ENCODE results near the gene DNLZ. TPM values are rescaled to one million over a fixed set of nuclear protein-coding genes. Genes with fewer than 3 reads are reported as not detected.

The DNLZ gene
- polyA plus RNA-seq, 3 donors: 10.8 to 19.0 (median 15.6) TPM

- H3K27ac ChIP-seq (ENCODE audit: low read depth, low read length): no peak overlapping the region
- 70 to 75% (median 75%) methylated on average over 21 of the region's 21 CpGs for WGBS, 3 donors
Measured at GRCh38 chr9:136318111-136318775, 45.3 kb downstream of the DNLZ start.

DNA sequence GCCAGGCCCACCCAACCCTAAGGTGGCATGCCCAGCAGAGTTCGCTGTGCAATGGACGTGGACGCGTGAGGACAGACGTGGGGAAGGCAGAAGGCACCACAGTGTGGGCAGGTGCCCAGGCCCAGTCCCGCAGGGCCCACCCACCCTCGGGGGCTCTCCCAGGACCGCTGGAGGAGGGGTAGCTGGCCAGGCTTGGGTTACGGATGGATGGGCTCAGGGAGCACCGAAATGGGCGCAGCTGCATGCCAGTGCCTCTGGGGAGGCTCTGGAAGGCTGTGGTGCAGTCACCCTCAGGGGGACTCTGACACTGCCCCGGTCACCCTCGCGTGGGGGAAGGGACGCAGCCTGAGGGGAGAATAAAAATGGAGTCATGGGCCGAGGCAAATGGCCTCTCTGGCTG, 45.8 kb downstream of the DNLZ start:
- WGBS, 3 donors: 85 to 91% (median 89%) methylated on average over 16 of the region's 16 CpGs
- no peak overlapping the region for H3K27ac ChIP-seq (ENCODE audit: low read depth, low read length)

DNA sequence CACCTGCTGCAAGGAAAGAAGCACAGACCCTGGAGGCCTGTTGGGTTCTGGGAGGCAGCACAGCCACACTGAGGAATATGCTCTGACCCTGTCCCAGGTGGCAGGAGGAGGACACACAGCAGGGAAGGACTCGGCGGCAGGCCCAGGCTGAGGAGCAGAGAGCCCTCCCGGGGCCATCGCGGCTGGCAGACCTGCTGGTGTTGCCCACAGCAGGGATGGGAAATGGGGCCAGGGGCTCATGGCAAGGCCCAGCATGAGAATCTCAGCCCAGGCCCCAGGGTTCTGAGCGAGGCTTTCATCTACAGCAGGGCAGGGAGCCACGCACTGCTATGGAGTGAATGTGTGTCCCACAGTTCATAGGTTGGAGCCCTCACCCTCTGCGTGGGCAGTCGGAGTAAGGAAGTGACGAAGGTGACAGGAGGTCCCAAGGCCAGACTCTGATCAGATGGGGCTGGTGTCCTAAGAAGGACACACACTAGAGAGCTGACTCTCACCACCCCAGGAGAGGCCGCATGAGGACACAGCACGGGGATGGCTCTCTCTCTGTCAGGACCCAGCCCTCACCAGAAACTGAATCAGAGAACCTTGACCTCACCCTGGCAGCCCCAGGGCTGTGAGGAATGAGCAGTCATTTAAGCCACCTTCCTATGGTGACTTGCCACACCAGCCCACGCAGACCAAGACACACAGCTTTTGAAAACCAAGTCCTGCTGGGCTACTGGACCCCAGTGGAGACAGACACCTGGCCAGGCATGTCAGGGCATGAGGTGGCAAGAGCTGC, 46.5 kb downstream of the DNLZ start:
- no peak overlapping the region for H3K27ac ChIP-seq (ENCODE audit: low read depth, low read length)
- WGBS, 3 donors: 84 to 92% (median 88%) methylated on average over 13 of the region's 13 CpGs

DNA sequence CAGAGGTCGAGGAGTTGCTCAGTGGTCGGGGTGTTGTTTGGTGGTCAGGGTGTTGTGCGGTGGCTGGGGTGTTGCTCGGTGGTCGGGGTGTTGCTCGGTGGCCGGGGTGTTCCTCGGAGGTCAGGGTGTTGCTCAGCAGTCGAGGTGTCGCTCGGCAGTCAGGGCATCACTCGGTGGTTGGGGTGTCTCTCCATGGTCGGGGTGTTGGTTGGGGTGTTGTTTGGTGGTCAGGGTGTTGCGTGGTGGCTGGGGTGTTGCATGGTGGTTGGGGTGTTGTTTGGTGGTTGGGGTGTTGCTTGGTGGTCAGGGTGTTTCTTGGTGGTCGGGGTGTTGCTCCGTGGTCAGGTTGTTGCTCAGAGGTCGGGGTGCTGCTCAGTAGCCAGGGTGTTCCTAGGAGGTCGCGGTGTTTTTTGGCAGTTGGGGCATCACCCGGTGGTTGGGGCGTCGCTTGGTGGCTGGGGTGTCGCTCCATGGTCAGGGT, 47.2 kb downstream of the DNLZ start:
- WGBS, 3 donors: 89 to 97% (median 94%) methylated on average over 22 to 23 of the region's 23 CpGs
- no peak overlapping the region for H3K27ac ChIP-seq (ENCODE audit: low read depth, low read length)

- 83 to 87% (median 86%) methylated on average over 4 of the region's 4 CpGs for WGBS, 3 donors
Measured at GRCh38 chr9:136314944-136315343, 48.6 kb downstream of the DNLZ start.

GRCh38 chr9:136314056-136314416, 49.5 kb downstream of the DNLZ start:
- no peak overlapping the region for H3K27ac ChIP-seq (ENCODE audit: low read depth, low read length)
- WGBS, 3 donors: 79 to 86% (median 85%) methylated on average over 3 of the region's 3 CpGs

More at GRCh38 chr9:136314944-136315343, 48.6 kb downstream of the DNLZ start:
- H3K27ac ChIP-seq (ENCODE audit: low read depth, low read length): no peak overlapping the region

GRCh38 chr9:136313111-136314055, 50.2 kb downstream of the DNLZ start:
- WGBS, 3 donors: 82 to 90% (median 84%) methylated on average over 18 of the region's 18 CpGs
- H3K27ac ChIP-seq (ENCODE audit: low read depth, low read length): no peak overlapping the region

DNA sequence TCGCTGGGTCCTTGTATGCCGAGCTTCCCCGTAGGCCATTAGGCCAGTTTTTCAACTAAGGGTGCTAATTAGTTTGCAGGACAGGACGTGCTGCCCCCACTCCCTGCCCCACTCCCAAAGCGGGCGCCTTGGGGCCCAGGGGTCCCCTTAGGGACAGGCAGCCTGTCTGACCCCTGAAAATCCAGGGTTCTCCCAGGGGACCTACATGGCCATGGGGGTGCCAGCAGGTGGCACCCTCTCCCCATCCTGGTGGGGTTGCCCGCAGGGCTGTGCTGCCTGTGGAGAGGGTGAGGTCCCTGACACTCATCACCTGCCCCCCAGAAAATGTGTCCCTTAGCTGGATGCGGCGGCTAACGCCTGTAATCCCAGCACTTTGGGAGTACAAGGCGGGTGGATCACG, 51.1 kb downstream of the DNLZ start:
- 57 to 68% (median 62%) methylated on average over 12 of the region's 12 CpGs for WGBS, 3 donors
- H3K27ac ChIP-seq (ENCODE audit: low read depth, low read length): no peak overlapping the region

DNA sequence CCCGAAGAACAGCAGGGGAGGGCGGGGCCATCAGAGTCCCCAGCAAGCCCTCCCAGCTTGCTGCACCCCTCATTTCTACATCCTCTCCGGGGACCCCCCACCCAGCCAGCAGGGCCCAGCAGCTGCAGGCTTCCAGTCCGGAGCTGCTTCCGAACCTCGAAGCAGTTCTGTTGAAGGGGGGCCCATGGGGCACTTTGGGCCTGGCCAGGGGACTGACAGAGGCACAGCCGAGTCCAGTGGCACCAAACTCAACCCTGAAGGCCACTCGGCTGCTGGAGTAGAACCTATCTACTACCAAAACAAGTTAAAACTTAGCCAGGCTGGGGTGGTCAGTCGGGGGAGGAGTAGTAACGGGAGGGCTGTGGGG, 51.6 kb downstream of the DNLZ start:
- WGBS, 3 donors: 54 to 63% (median 57%) methylated on average over 9 to 10 of the region's 10 CpGs
- no peak overlapping the region for H3K27ac ChIP-seq (ENCODE audit: low read depth, low read length)

DNA sequence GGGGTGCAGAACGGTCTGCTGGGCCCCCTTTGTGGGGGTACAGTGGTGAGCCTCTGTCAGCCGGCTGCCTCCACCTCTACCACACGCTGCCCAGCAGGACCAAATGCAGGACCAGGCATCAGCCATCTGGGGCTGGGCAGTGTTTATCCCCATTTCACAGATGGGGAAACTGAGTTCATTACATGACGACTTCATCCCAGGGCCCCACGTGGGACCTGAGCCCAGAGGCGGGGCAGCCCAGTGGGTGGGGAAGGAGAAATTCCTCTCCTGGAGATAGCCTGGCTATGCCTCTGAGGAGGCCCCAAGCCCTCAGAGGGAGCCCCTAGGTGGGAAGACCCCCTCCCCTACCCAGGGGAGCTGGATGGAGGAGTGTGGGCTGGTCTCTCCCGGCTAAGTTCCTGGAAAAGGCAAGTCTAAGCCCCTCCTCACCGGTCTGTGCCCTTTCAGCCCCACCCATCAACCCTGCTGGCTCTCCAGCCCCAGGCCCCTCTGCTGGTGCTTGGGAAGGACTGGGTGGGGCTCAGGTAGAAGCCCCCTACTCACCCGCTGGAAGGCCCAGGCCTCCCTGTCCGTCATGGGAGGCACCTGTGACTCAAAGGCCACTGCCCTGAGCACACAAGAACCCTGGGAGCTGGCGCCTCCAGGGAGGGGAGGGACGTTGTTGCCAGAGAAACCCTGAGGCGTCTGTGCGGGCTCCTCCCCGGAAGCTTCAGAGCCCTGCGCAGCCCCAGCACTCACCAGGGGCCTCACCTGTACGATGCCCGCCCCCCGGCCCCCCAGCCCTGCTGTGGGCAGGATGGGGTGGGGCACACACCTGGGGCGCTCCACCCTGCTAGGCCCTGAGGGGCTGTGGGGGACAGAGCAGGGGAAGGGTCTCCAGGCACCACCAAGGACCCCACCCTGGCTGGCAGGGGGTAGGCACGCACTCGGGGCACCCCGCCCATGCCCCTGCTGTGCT, 52.2 kb downstream of the DNLZ start:
- H3K27ac ChIP-seq (ENCODE audit: low read depth, low read length): no peak overlapping the region
- 45 to 52% (median 47%) methylated on average over 19 to 23 of the region's 23 CpGs for WGBS, 3 donors

- no peak overlapping the region for H3K27ac ChIP-seq (ENCODE audit: low read depth, low read length)
- WGBS, 3 donors: 50 to 64% (median 55%) methylated on average over 25 to 28 of the region's 28 CpGs
Measured at GRCh38 chr9:136310273-136311030, 53.1 kb downstream of the DNLZ start.

GRCh38 chr9:136309806-136310220, 53.7 kb downstream of the DNLZ start:
- no peak overlapping the region for H3K27ac ChIP-seq (ENCODE audit: low read depth, low read length)
- 85 to 92% (median 92%) methylated on average over 5 of the region's 5 CpGs for WGBS, 3 donors

Other genes starting within 250 kb of the DNLZ start
- 10 to 100 TPM; 14.9 to 25.9 (median 20.4) TPM for gene TMEM250, start 244.9 kb downstream of the DNLZ start, polyA plus RNA-seq
- under 1 TPM in 1 of 3 donors, not detected in 2; 0.02 TPM for gene LHX3, start 158.6 kb downstream of the DNLZ start, polyA plus RNA-seq
- 1 to 10 TPM; 4.5 to 7.3 (median 6.8) TPM for gene QSOX2, start 117.9 kb downstream of the DNLZ start, polyA plus RNA-seq
- under 1 TPM in 2 of 3 donors, not detected in 1; 0.03 to 0.18 TPM for gene CCDC187, start 59.6 kb downstream of the DNLZ start, polyA plus RNA-seq
- gene GPSM1, start 36.2 kb downstream of the DNLZ start, polyA plus RNA-seq: 10 to 100 TPM in 2 of 3 donors, 1 to 10 TPM in 1; 5.8 to 14.9 (median 11.0) TPM
- gene CARD9, start 9.9 kb upstream of the DNLZ start, polyA plus RNA-seq: 1 to 10 TPM in 2 of 3 donors, under 1 TPM in 1; 0.66 to 2.6 (median 2.2) TPM
- gene SNAPC4, start 36.4 kb upstream of the DNLZ start, polyA plus RNA-seq: 1 to 10 TPM; 4.3 to 6.7 (median 4.9) TPM
- 10 to 100 TPM; 22.3 to 28.2 (median 24.7) TPM for gene ENTR1, start 46.9 kb upstream of the DNLZ start, polyA plus RNA-seq
- gene PMPCA, start 46.9 kb upstream of the DNLZ start, polyA plus RNA-seq: 10 to 100 TPM; 22.1 to 63.6 (median 22.9) TPM
- gene INPP5E, start 76.1 kb upstream of the DNLZ start, polyA plus RNA-seq: 10 to 100 TPM in 1 of 3 donors, 1 to 10 TPM in 2; 4.8 to 10.9 (median 9.4) TPM
- 10 to 100 TPM; 23.1 to 34.9 (median 30.9) TPM for gene SEC16A, start 119.3 kb upstream of the DNLZ start, polyA plus RNA-seq
- gene NOTCH1, start 182.3 kb upstream of the DNLZ start, polyA plus RNA-seq: 10 to 100 TPM; 10.4 to 35.7 (median 25.0) TPM